BJ (cell line): ENCODE data around the gene WBP11. TPM values are rescaled to one million over a fixed set of nuclear protein-coding genes. Genes with fewer than 3 reads are reported as not detected.

ENCODE experiments used
- CTCF ChIA-PET: fragments of 350-600 bp; formaldehyde crosslinking; extraction: SDS; loops from one replicate; lab custom pipeline; 2021; ENCODE audit warnings: antibody characterized with exemption, inconsistent platforms; lab: Yijun Ruan, JAX
- POLR2A ChIA-PET: fragments of 300-600 bp; sonication (Branson Sonifier 250); formaldehyde crosslinking; extraction: SDS; loops from one replicate; lab custom pipeline; 2021; ENCODE audit warnings: antibody characterized with exemption; lab: Charles Lee
- DNase-seq: peaks from one replicate; pipeline ENCODE4 v3.0.0-alpha.2; 2011; ENCODE audit warnings: low read depth
- H3K27me3 ChIP-seq: 2 replicates; pipeline ENCODE4 v1.6.0; 2011; ENCODE audit warnings: low read length; ENCODE audit not compliant: control insufficient read depth, insufficient read depth
- H3K36me3 ChIP-seq: 2 replicates; pipeline ENCODE4 v1.5.1; 2011; ENCODE audit warnings: low read length; ENCODE audit not compliant: control insufficient read depth, insufficient read depth
- H3K4me3 ChIP-seq: 2 replicates; pipeline ENCODE4 v1.5.1; 2011; ENCODE audit warnings: low read depth, mild to moderate bottlenecking, control low read depth, low read length
- CTCF ChIP-seq: IDR thresholded peaks from 2 replicates; pipeline ENCODE4 v1.5.1; 2011; ENCODE audit warnings: low read depth, mild to moderate bottlenecking, control low read depth, inconsistent platforms, low read length, moderate library complexity; ENCODE audit not compliant: insufficient read depth
- polyA plus RNA-seq: library from polyadenylated mRNA; depleted of rRNA; stranded (reverse); fragments of >200 nt; gene quantifications from 2 replicates; pipeline ENCODE4 v1.2.3, GENCODE V29; 2011

Gene WBP11
- polyA plus RNA-seq, 1 experiment, result 12.8 TPM

DNA sequence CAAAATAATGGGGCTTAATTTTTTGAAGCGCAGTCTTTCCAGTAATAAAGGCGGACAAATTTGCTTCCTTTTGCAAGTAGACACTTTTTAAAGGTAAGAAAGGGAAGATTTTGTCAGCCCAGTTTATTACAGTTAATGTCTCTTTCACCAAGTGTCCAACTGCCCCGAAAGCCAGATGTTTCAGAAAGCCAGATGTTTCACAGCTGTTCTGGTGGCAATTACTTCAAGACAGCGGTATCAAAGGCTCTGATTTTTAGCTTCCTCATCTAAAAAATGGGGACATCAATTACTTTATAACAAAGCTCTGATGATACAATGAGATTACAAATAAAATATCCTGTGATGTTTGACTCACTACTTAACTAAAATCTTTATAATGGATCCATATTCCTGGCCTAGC lies 1.0 kb downstream of the WBP11 start:
- Histone ChIP-seq H3K4me3 (peak overlapping the region; percentile 100), H3K27me3 (no peaks in the 10 kb centered on the region), H3K36me3 (peaks cover 4% of the 10 kb centered on the region; the same call in 1 of the 2 replicates)
- ChIA-PET POLR2A (interaction anchor here (1.8 kb wide), 2 partner anchors 27 to 31 kb away, joined by 8 to 10 read pairs; a partner anchor contains a TSS), CTCF (interaction anchor here (0.6 to 2.6 kb wide), 5 partner anchors 8 to 32 kb away, joined by 3 to 15 read pairs (median 4); a partner anchor contains a TSS)
- no peak for DNase-seq
- no peak for TF ChIP-seq CTCF

DNA sequence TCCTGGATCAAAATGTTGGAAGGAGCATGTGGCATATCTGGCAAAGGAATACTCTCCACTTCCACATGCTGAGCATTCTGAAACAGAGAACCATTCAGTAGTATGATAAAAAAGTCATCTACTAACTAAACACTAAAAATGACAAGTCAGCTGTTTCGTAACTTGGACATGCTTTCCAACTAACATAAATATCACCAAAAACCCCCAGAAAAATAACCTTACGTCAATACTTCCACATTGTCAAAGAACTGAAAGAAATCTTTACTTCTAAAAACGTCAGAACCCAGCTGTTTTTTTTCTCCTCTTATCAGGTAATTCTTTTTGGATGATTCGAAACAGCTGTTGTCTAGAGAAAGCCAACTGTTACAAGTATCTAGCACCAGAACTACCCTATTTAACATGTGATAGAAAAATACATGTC lies 8.2 kb downstream of the WBP11 start:
- CTCF ChIA-PET, result interaction anchor here (1.2 kb wide), 1 partner anchor 11 kb away, joined by 3 read pairs; no protein-coding TSS in a partner anchor
- Histone ChIP-seq H3K27me3 (no peaks in the 10 kb centered on the region), H3K4me3 (no peak overlapping the region), H3K36me3 (peaks cover 9% of the 10 kb centered on the region; the same call in 1 of the 2 replicates)
- DNase-seq, result no peak
- TF ChIP-seq CTCF, result no peak
- POLR2A ChIA-PET, result interaction anchor here (0.7 kb wide), 1 partner anchor 26 kb away, joined by 5 read pairs; no protein-coding TSS in a partner anchor

DNA sequence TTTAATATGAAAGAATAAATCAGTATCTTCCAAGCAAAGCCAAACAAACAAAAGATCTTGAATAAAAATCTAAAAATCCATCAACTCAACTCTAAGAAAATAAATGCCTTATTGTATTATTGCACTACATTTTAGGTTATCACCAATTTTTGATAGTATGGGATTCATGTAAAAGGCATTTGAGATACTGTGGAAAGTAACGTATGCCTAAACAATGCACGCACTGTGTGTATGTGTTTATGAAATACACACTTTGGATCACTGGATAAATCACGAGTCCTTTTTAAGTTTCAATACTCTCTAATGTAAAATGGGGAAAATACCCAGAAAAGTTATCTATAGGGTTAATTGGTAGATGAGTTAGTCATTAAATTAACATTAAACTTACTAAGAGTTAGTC lies 17.7 kb downstream of the WBP11 start:
- Histone ChIP-seq H3K27me3 (no peaks in the 10 kb centered on the region), H3K4me3 (no peak overlapping the region), H3K36me3 (peaks cover 5% of the 10 kb centered on the region; the same call in 1 of the 2 replicates)
- CTCF ChIA-PET, result interaction anchor here (0.7 kb wide), 1 partner anchor 15 kb away, joined by 3 read pairs; no protein-coding TSS in a partner anchor
- no peak for DNase-seq
- TF ChIP-seq CTCF, result no peak
- POLR2A ChIA-PET, result interaction anchor here (0.6 kb wide), 1 partner anchor 10 kb away, joined by 4 read pairs; no protein-coding TSS in a partner anchor

DNA sequence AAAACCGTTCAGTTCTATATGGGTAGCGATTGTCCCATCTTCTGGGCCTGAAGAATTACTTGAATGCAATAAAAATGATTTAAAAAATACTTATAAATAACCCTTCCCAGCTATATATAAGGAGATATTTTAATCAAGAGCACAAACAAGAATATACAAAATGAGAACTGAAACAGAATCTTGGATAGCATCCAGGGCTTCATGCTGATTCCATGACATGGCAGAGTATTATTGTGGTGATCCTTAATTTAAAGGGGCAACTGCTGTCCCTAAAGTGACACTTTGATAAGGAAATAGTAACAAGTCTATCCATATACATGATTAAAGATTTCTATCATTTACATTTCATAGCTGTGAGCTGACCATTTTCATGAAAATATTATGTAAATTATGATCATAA lies 18.8 kb downstream of the WBP11 start:
- ChIA-PET CTCF (interaction anchor here (1.0 to 1.4 kb wide), 3 partner anchors 11 to 41 kb away, joined by 3 read pairs; a partner anchor contains a TSS), POLR2A (no interaction called here)
- no peak for TF ChIP-seq CTCF
- no peak overlapping the region for H3K4me3 ChIP-seq
- peaks cover 2% of the 10 kb centered on the region; the same call in 1 of the 2 replicates for H3K36me3 ChIP-seq
- DNase-seq, result no peak
- H3K27me3 ChIP-seq, result no peaks in the 10 kb centered on the region

DNA sequence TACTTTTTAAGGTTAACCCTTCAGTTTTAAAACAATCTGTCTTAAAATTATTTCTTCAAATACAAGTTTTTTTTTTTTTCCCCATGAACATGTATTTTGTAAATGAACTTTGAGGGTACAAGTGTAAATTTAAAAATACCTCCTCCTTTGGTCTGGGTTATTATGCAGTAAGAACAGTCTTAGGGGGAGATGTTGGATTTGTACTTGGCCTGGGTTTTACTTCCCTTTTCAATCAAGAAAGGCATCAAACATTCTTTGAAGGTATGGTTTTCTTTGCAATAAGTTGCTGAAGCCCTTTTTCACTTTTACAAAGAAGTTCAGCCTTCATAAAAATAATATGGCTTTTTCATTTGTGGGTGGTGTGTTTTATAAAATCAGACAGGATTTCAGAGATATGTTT lies 20.5 kb downstream of the WBP11 start:
- CTCF ChIA-PET, result interaction anchor here (1.3 kb wide), 1 partner anchor 12 kb away, joined by 3 read pairs; a partner anchor contains a TSS
- no peak for DNase-seq
- POLR2A ChIA-PET, result no interaction called here
- H3K36me3 ChIP-seq, result peaks cover 2% of the 10 kb centered on the region; the same call in 1 of the 2 replicates
- no peak for TF ChIP-seq CTCF
- H3K27me3 ChIP-seq, result no peaks in the 10 kb centered on the region
- no peak overlapping the region for H3K4me3 ChIP-seq
